GM21390 (cell line): Measurements from ENCODE around the gene INTS3.

Experiments used
- ATAC-seq: cut with Tn5 transposase; IDR thresholded peaks from one replicate; pipeline ENCODE4 v1.9.1; 2021; ENCODE audit not compliant: unreplicated experiment

INTS3 gene

DNA sequence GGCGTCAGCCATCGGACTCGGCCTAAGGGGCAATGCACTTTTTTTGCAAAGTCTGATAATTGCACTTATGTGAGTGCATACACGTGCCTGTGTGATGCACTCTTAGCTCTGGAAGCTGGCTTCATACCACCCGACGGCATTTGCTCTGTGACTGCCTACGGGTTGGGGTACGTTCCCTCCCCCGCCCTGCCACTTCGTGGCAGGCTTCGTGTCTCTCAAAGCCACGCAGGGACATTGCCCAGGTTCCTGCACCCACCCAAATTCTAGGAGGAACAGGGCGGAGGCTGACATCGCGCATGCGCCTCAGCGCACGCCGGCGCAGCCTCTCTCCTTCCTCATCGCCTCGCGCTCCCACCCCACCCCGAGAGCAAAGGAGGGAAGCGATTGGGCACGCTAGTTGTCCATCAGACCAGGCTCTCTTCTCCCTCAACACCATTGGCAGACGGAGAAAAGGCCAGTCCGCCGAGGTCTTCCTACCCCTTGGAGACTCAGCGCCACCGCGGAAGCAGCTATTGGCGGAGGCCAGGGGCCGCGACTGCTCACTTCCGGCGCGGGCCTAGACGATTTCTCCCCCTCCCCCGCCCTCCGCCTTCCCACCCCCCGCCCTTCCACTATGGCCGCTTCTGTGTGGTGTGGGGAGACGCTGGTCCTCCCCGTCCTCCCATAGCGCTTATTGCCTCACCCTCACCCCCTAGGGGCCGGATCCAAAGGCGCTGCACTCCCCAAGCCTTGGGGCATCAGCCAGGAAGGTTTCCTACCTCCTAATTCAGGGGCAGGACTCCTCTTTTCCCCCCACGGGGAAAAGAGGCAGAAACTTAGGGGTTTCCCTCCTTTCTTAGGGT is at the start of gene INTS3:
Gene INTS3 (plus strand): TSS at position 588 of the 842 bp plus-strand sequence. CDS start 585 bp downstream, outside the sequence.
- ATAC-seq = peak; percentile 93

GRCh38 chr1:153678519-153679336 is 49.1 kb upstream of the INTS3 start, which contains the start of gene NPR1:
TSS of gene NPR1 (plus strand) at chr1:153678688. CDS start at chr1:153679109, 421 bp downstream.
- no peak for ATAC-seq

- ATAC-seq = no peak
These were observed 48.3 kb upstream of the INTS3 start for GRCh38 chr1:153679337-153680119.

DNA sequence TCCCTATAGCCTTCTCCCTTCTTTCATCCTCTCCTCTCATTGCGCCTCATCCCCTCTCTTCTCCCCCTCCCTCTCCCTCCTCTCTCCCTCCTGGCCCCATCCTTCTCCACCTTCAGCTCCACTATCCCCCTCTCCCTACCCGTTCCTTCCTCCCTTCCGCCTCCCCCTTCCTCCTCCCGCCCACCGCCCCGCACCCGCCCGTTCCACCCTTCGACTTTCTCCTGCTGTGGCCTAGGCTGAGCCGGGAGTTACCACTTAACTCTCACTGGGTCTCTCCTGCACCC is 47.8 kb upstream of the INTS3 start:
- no peak for ATAC-seq

- ATAC-seq = no peak
These were observed 45.1 kb upstream of the INTS3 start for GRCh38 chr1:153682730-153683129.

- no peak for ATAC-seq
These were observed 44.0 kb upstream of the INTS3 start for GRCh38 chr1:153683854-153684253.

GRCh38 chr1:153684892-153685291 is 43.0 kb upstream of the INTS3 start:
- no peak for ATAC-seq

DNA sequence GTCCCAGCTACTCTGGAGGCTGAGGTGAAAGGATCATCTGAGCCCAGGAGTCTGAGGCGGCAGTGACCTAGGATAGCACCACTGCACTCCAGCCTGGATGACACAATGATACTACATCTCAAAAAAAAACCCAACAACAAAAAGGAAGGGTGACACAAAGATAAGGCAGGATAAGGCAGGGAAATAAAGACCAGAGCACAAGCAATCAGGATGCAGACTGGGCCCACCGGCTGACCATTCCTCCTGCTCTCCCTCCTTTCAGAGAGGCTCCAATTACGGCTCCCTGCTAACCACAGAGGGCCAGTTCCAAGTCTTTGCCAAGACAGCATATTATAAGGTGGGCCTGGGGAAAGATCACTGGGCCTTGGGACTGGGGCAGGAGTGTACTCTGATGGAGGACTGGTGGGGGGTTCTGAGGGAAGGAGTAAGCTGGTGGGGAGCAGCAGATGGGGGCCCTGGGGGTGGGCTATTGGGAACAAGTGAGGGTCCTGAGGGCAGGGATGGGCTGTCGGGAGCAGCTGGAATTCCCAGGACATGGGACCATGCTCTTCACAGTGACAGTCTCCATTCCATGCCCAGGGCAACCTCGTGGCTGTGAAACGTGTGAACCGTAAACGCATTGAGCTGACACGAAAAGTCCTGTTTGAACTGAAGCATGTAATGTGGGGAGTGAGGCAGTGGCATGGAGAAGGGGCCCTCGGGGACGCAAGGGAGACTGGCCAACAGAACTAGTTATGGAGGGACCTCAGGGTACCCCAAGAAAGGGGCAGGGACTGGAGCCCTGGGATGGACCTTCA is 42.1 kb upstream of the INTS3 start:
- ATAC-seq = no peak

GRCh38 chr1:153687346-153688125 is 40.3 kb upstream of the INTS3 start:
- ATAC-seq = no peak

DNA sequence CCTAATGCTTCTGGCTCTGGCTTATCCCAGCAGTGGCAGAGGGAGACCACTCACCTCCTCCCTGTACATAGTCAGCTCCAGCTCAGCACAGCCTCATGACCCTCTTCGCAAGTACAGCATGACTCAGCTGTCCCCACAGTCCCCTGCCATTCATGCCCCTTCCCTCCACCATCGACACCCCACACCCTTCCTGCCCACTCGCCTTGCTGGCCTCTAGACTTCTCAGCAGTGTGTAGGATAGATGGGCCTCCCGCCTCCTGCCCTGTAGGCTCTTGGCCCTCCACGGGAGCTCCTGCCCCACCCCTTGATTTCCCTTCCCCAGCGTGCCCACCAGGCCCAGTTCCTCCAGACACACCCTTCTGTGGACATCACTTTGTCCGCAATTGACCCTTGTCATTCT is 39.6 kb upstream of the INTS3 start:
- no peak for ATAC-seq

- no peak for ATAC-seq
These were observed 39.0 kb upstream of the INTS3 start for GRCh38 chr1:153688736-153689328.

DNA sequence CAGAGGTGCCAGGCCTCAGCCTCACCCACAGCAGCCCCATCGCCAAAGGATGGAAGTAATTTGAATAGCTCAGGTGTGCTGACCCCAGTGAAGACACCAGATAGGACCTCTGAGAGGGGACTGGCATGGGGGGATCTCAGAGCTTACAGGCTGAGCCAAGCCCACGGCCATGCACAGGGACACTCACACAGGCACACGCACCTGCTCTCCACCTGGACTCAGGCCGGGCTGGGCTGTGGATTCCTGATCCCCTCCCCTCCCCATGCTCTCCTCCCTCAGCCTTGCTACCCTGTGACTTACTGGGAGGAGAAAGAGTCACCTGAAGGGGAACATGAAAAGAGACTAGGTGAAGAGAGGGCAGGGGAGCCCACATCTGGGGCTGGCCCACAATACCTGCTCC is 34.4 kb upstream of the INTS3 start:
- no peak for ATAC-seq

GRCh38 chr1:153696741-153697140 is 31.1 kb upstream of the INTS3 start:
- no peak for ATAC-seq

DNA sequence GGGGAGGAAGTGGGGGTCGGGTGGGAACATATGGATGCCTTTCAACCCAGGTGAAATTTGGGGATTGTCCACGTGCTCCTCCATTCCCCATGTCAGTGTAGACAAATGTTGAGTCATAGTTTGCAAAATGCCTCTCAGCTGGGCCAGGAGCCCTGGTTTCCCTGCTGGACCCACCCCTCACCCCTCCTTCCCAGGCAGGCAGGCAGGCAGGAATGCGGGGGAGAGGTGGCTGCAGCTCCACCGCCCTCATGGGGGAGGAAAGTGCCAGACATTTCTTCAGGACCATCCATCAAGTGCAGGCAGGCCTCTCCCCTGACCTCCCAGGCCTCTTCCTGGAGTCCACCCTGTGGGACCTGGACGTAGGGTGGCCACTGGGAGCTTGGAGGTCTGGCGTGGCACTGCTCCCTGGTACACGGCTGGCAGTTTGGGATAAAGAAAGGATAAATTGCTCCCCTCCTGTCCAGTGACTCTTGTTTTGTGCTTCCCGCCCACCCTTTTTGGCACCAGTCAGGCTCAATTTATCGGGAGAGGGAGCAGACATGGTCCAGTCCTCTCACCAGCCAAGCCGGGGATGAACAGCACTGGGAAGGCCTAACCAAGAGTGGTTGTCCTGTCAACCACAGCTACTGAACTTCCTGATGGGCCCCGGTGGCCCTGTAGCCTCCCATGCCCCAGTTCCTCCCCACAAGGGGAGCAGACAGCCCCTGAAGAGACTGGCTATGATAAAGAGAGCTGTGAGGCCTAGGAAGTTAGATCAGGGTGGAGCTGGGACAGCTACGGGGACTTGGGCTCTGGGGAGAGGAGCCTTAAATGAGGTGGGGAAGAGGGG is 30.4 kb upstream of the INTS3 start:
- ATAC-seq = no peak

DNA sequence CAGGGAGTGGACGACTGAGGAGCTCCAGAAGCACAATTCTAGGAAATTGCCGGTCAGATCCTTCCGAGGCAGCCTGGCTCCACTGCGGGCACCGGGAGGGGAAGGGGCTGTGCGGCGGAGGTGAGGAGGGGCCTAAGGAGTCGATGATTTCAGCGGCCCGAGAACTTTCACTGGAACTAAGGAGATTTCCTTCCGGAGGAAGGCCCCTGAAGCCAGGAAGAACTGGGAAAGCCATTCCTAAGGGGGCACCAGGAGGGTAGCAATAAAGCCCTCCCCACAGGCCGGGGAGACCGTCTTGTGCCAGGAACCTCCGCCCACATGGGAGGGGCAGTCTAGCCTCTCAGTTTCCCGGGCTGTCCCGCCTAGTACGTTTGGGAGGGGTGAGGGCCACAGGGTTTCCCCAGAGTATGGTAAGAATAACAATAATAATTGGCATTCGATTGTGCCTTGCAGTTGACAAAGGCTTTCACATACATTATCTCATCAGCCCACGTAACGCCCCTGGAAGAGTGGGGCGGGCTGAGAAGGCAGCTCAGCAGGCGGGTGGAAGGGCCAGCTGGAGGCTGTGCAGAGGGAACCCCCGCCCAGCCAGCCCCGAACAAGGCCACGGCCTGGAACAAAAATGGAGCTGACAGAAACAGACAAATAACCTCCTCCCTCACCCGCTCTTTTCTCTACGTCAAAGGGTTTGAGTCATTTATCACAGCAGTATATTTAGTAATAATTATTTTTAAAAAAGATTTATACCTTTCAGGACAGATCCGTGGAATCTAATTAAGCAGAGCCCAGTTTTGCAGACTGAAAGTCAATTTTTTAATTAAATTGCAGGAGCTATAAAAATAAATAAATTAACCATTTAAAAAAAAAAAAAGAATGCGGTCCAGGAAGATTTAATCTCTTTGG is 29.6 kb upstream of the INTS3 start:
- ATAC-seq = no peak

GRCh38 chr1:153698923-153699714 is 28.7 kb upstream of the INTS3 start:
- no peak for ATAC-seq

GRCh38 chr1:153699768-153700167 is 28.1 kb upstream of the INTS3 start:
- ATAC-seq = no peak
